Anterior cingulate cortex (tissue), 58 donors: ENCODE data around the gene VAMP5.
"Not testable (repeated sequence)": the region's sequence is repeated elsewhere in the genome, so short reads cannot be mapped to it uniquely, and the experiment has no call there.

Experiments used
- DNase-seq, 58 donors: peaks; one replicate each; lab custom pipeline; 2025; lab: John Stamatoyannopoulos, UW

VAMP5 gene

GRCh38 chr2:85580206-85580605 is 4.0 kb upstream of the VAMP5 start:
- no peak for DNase-seq

GRCh38 chr2:85582492-85582891 is 1.7 kb upstream of the VAMP5 start:
- DNase-seq = peak in 3 of 58 donors; percentile 14 to 61 (median 23)

GRCh38 chr2:85583667-85584353 is 421 bp upstream of the VAMP5 start:
- no peak for DNase-seq

GRCh38 chr2:85584857-85585780 is 888 bp downstream of the VAMP5 start:
- no peak for DNase-seq

GRCh38 chr2:85585781-85586105 is 1.5 kb downstream of the VAMP5 start:
- no peak for DNase-seq

- no peak for DNase-seq
Measured at GRCh38 chr2:85588236-85588635, 4.0 kb downstream of the VAMP5 start.

- no peak for DNase-seq
Measured at GRCh38 chr2:85588645-85589044, 4.4 kb downstream of the VAMP5 start.

- DNase-seq = peak in 5 of 58 donors; percentile 22 to 53 (median 37)
Measured at GRCh38 chr2:85589181-85589580, 5.0 kb downstream of the VAMP5 start.

- DNase-seq = peak in 5 of 58 donors; percentile 19 to 51 (median 20)
Measured at GRCh38 chr2:85589982-85590791, 6.0 kb downstream of the VAMP5 start.

GRCh38 chr2:85590950-85591349 is 6.7 kb downstream of the VAMP5 start:
- DNase-seq = no peak

GRCh38 chr2:85591563-85591962 is 7.3 kb downstream of the VAMP5 start:
- DNase-seq = no peak

GRCh38 chr2:85592299-85592698 is 8.1 kb downstream of the VAMP5 start:
- not testable (repeated sequence) for DNase-seq

GRCh38 chr2:85593023-85593422 is 8.8 kb downstream of the VAMP5 start:
- DNase-seq = no peak

GRCh38 chr2:85594715-85595300 is 10.6 kb downstream of the VAMP5 start:
- no peak for DNase-seq

GRCh38 chr2:85595301-85596025 is 11.2 kb downstream of the VAMP5 start, which contains the start of gene RNF181:
Gene RNF181 (plus strand): TSS chr2:85595745. CDS start chr2:85595764, 19 bp downstream.
- DNase-seq = peak; percentile 81 to 99 (median 97)

- peak in 1 of 58 donors; percentile 44 for DNase-seq
Measured at GRCh38 chr2:85596026-85596333, 11.7 kb downstream of the VAMP5 start.

GRCh38 chr2:85596486-85597143 is 12.4 kb downstream of the VAMP5 start:
- DNase-seq = no peak

- DNase-seq = no peak
Measured at GRCh38 chr2:85597241-85597640, 13.0 kb downstream of the VAMP5 start.

GRCh38 chr2:85598594-85599340 is 14.5 kb downstream of the VAMP5 start:
- no peak for DNase-seq
